ENCODE results near the gene JMJD6. TPM values are rescaled to one million over a fixed set of nuclear protein-coding genes. Genes with fewer than 3 reads are reported as not detected.

JMJD6 gene
- total and polyA plus RNA-seq, 9 of the 15 experiments (the other 6 are each of a cell fraction or from before 2014, with no cell fraction given), result 2.5 to 52.3 (median 36.3) TPM

DNA sequence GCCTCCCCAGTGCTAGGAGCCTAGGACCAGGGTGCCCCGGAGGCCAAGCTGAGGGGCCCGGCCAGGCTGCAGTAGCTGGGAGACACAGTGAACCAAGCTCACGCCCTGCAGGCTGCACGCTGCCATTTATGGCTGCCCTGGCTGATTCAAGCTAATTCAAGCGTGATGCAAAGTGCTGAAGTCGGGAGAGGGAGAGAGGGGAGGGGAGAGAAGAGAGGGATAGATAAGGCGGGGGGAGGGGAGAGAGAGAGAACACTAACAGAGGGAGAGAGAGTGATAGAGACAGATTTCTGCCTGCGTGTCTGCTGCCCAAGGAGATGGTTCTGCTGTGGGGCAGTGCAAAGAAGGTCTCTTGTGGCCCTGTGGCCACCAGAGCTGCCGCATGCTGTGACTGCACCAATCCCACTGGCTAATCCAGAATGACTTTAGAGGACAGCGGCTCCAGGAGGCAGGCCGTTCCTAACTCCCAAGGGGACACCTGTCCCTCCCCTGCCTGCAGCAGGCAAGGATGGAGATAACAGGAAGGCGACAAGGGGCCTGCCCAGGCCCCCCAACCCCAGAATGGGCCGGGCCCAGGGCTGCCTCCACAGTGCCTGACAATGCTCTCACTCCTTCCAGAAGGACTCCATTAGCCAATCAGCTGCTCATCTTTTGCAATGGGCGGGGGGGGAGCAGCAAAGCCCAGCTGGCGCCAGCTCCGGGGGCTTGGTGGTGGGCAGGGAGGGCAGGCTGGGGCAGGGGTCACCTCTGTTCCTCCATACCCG lies 28.5 kb downstream of the JMJD6 start (continued):
- TF ChIP-seq, protein P1, sequence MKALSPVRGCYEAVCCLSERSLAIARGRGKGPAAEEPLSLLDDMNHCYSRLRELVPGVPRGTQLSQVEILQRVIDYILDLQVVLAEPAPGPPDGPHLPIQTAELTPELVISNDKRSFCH (CRISPR knock-in tag; IDR thresholded peaks at IDR 0.05), result no peak
- TF ChIP-seq, protein P1 (tag; IDR thresholded peaks at IDR 0.05), result no peak
- TF ChIP-seq RBM14 (IDR thresholded peaks at IDR 0.05; ENCODE audit: borderline replicate concordance, insufficient read depth, low read depth, low read length), result no peak
- TF ChIP-seq, protein P2, sequence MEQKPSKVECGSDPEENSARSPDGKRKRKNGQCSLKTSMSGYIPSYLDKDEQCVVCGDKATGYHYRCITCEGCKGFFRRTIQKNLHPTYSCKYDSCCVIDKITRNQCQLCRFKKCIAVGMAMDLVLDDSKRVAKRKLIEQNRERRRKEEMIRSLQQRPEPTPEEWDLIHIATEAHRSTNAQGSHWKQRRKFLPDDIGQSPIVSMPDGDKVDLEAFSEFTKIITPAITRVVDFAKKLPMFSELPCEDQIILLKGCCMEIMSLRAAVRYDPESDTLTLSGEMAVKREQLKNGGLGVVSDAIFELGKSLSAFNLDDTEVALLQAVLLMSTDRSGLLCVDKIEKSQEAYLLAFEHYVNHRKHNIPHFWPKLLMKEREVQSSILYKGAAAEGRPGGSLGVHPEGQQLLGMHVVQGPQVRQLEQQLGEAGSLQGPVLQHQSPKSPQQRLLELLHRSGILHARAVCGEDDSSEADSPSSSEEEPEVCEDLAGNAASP (IDR thresholded peaks at IDR 0.05), result no peak
- TF ChIP-seq, protein P3, sequence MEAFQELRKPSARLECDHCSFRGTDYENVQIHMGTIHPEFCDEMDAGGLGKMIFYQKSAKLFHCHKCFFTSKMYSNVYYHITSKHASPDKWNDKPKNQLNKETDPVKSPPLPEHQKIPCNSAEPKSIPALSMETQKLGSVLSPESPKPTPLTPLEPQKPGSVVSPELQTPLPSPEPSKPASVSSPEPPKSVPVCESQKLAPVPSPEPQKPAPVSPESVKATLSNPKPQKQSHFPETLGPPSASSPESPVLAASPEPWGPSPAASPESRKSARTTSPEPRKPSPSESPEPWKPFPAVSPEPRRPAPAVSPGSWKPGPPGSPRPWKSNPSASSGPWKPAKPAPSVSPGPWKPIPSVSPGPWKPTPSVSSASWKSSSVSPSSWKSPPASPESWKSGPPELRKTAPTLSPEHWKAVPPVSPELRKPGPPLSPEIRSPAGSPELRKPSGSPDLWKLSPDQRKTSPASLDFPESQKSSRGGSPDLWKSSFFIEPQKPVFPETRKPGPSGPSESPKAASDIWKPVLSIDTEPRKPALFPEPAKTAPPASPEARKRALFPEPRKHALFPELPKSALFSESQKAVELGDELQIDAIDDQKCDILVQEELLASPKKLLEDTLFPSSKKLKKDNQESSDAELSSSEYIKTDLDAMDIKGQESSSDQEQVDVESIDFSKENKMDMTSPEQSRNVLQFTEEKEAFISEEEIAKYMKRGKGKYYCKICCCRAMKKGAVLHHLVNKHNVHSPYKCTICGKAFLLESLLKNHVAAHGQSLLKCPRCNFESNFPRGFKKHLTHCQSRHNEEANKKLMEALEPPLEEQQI (IDR thresholded peaks at IDR 0.05), result no peak
- no peak; the same call in 1 of the 2 replicates for TF ChIP-seq SMARCC2 (IDR thresholded peaks at IDR 0.05; ENCODE audit: low read depth)
- no peak for TF ChIP-seq TGIF2 (CRISPR knock-in tag; IDR thresholded peaks at IDR 0.05)
- TF ChIP-seq DNMT1 (IDR thresholded peaks at IDR 0.05), result no peak
- no peak for TF ChIP-seq POLR2H (tag; IDR thresholded peaks at IDR 0.05; ENCODE audit: low read depth)
- TF ChIP-seq, protein P4, sequence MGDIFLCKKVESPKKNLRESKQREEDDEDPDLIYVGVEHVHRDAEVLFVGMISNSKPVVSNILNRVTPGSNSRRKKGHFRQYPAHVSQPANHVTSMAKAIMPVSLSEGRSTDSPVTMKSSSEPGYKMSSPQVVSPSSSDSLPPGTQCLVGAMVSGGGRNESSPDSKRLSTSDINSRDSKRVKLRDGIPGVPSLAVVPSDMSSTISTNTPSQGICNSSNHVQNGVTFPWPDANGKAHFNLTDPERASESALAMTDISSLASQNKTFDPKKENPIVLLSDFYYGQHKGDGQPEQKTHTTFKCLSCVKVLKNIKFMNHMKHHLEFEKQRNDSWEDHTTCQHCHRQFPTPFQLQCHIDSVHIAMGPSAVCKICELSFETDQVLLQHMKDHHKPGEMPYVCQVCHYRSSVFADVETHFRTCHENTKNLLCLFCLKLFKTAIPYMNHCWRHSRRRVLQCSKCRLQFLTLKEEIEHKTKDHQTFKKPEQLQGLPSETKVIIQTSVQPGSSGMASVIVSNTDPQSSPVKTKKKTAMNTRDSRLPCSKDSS (IDR thresholded peaks at IDR 0.05; ENCODE audit: low read depth, partially characterized antibody), result no peak
- TF ChIP-seq, protein P5, sequence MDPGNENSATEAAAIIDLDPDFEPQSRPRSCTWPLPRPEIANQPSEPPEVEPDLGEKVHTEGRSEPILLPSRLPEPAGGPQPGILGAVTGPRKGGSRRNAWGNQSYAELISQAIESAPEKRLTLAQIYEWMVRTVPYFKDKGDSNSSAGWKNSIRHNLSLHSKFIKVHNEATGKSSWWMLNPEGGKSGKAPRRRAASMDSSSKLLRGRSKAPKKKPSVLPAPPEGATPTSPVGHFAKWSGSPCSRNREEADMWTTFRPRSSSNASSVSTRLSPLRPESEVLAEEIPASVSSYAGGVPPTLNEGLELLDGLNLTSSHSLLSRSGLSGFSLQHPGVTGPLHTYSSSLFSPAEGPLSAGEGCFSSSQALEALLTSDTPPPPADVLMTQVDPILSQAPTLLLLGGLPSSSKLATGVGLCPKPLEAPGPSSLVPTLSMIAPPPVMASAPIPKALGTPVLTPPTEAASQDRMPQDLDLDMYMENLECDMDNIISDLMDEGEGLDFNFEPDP (CRISPR knock-in tag; IDR thresholded peaks at IDR 0.05), result no peak
- TF ChIP-seq, protein P6, sequence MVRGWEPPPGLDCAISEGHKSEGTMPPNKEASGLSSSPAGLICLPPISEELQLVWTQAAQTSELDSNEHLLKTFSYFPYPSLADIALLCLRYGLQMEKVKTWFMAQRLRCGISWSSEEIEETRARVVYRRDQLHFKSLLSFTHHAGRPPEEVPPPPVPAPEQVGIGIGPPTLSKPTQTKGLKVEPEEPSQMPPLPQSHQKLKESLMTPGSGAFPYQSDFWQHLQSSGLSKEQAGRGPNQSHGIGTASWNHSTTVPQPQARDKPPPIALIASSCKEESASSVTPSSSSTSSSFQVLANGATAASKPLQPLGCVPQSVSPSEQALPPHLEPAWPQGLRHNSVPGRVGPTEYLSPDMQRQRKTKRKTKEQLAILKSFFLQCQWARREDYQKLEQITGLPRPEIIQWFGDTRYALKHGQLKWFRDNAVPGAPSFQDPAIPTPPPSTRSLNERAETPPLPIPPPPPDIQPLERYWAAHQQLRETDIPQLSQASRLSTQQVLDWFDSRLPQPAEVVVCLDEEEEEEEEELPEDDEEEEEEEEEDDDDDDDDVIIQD (CRISPR knock-in tag; IDR thresholded peaks at IDR 0.05), result no peak
- peak; percentile 36; the same call in 1 of the 2 replicates for TF ChIP-seq KLF16 (IDR thresholded peaks at IDR 0.05)
- no peak for TF ChIP-seq SMAD2 (IDR thresholded peaks at IDR 0.05; ENCODE audit: low read depth, low read length)
- no peak for TF ChIP-seq ZKSCAN1 (IDR thresholded peaks at IDR 0.05; ENCODE audit: low read depth, low read length)
